Activated CD4-positive, alpha-beta T cell treated with anti-CD3 and anti-CD28 coated beads, Interleukin-2, amount 10 ng/mL, durations not matched to agents 7 days and 5 days (primary cell): ENCODE data around the gene BOLA1. TPM values are rescaled to one million over a fixed set of nuclear protein-coding genes. Genes with fewer than 3 reads are reported as not detected.
"Not testable (repeated sequence)": the region's sequence is repeated elsewhere in the genome, so short reads cannot be mapped to it uniquely, and the experiment has no call there.

Source experiments
- CTCF ChIA-PET: fragments of 350-600 bp; sonication (Branson Sonifier 250); formaldehyde crosslinking; loops from one replicate; lab custom pipeline; 2021; ENCODE audit warnings: antibody characterized with exemption; lab: Charles Lee
- POLR2A ChIA-PET: fragments of 350-600 bp; sonication (Branson Sonifier 250); formaldehyde crosslinking; loops from one replicate; lab custom pipeline; 2021; ENCODE audit warnings: antibody characterized with exemption; lab: Charles Lee
- DNase-seq: peaks from one replicate; pipeline ENCODE4 v3.0.0-alpha.2; 2020
- H3K27ac Mint-ChIP-seq: one replicate; pipeline ENCODE4 v1.8.0; 2021; ENCODE audit warnings: mild to moderate bottlenecking, moderate library complexity, mixed read lengths
- H3K27me3 Mint-ChIP-seq: one replicate; pipeline ENCODE4 v1.8.0; 2021; ENCODE audit warnings: mixed read lengths
- H3K36me3 Mint-ChIP-seq: one replicate; pipeline ENCODE4 v1.8.0; 2021; ENCODE audit warnings: low read depth, mixed read lengths
- H3K4me1 Mint-ChIP-seq: one replicate; pipeline ENCODE4 v1.8.0; 2021; ENCODE audit warnings: mixed read lengths
- H3K4me3 Mint-ChIP-seq: one replicate; pipeline ENCODE4 v1.8.0; 2021; ENCODE audit warnings: mild to moderate bottlenecking, moderate library complexity, mixed read lengths
- H3K9me3 Mint-ChIP-seq: one replicate; pipeline ENCODE4 v1.8.0; 2021; ENCODE audit warnings: mixed read lengths
- total RNA-seq, 2 experiments: library from RNA; stranded (reverse); gene quantifications; one replicate each; pipeline ENCODE4 v1.2.3, GENCODE V29; 2021

Gene BOLA1
- total RNA-seq, 2 experiments from 2014 or later: 20.3 to 20.6 TPM

- H3K4me1 Mint-ChIP-seq: peaks cover 35% of the 10 kb centered on the region
- peak; percentile 51 for DNase-seq
- peak overlapping the region; percentile 60 for H3K27ac Mint-ChIP-seq
- H3K4me3 Mint-ChIP-seq: peak overlapping the region; percentile 21
- ChIA-PET CTCF (no interaction called here), POLR2A (no interaction called here)
- no peaks in the 10 kb centered on the region for H3K36me3 Mint-ChIP-seq
- H3K9me3 Mint-ChIP-seq: peaks cover 4% of the 10 kb centered on the region
- no peaks in the 10 kb centered on the region for H3K27me3 Mint-ChIP-seq
Observed at GRCh38 chr1:149879556-149879955, 19.8 kb upstream of the BOLA1 start.

- Mint-ChIP-seq H3K9me3 (peaks cover 4% of the 10 kb centered on the region), H3K27ac (peak overlapping the region; percentile 1), H3K4me3 (no peak overlapping the region), H3K4me1 (peaks cover 35% of the 10 kb centered on the region), H3K36me3 (no peaks in the 10 kb centered on the region), H3K27me3 (no peaks in the 10 kb centered on the region)
- ChIA-PET POLR2A (interaction anchor here (0.6 kb wide), 1 partner anchor 420 kb away, joined by 3 read pairs; no protein-coding TSS in a partner anchor), CTCF (no interaction called here)
- DNase-seq: no peak
Observed at GRCh38 chr1:149881876-149882275, 17.5 kb upstream of the BOLA1 start.

- Mint-ChIP-seq H3K27me3 (no peaks in the 10 kb centered on the region), H3K9me3 (no peaks in the 10 kb centered on the region), H3K36me3 (no peaks in the 10 kb centered on the region), H3K4me3 (peak overlapping the region; percentile 11), H3K4me1 (peaks cover 27% of the 10 kb centered on the region), H3K27ac (no peak overlapping the region)
- CTCF ChIA-PET: interaction anchor here (0.5 kb wide), 1 partner anchor 18 kb away, joined by 3 read pairs; no protein-coding TSS in a partner anchor
- no peak for DNase-seq
- POLR2A ChIA-PET: no interaction called here
Observed at GRCh38 chr1:149883598-149884247, 15.6 kb upstream of the BOLA1 start.

GRCh38 chr1:149884433-149885338 is 14.7 kb upstream of the BOLA1 start:
- H3K36me3 Mint-ChIP-seq: no peaks in the 10 kb centered on the region
- CTCF ChIA-PET: interaction anchor here (0.6 to 0.9 kb wide), 2 partner anchors 21 to 357 kb away, joined by 3 to 4 read pairs; no protein-coding TSS in a partner anchor
- POLR2A ChIA-PET: interaction anchor here (1.2 to 4.2 kb wide), 3 partner anchors 36 to 44 kb away, joined by 6 to 31 read pairs (median 26); partner anchors contain the start of gene SF3B4

GRCh38 chr1:149885339-149886120 is 13.8 kb upstream of the BOLA1 start:
- H3K36me3 Mint-ChIP-seq: no peaks in the 10 kb centered on the region
- POLR2A ChIA-PET: interaction anchor here (0.6 to 4.2 kb wide), 9 partner anchors 14 to 676 kb away, joined by 3 to 31 read pairs (median 4); partner anchors contain the start of genes BOLA1 and SF3B4
- H3K4me3 Mint-ChIP-seq: no peak overlapping the region
- H3K27ac Mint-ChIP-seq: no peak overlapping the region
- no peaks in the 10 kb centered on the region for H3K9me3 Mint-ChIP-seq
- CTCF ChIA-PET: interaction anchor here (0.6 to 1.2 kb wide), 3 partner anchors 8 to 356 kb away, joined by 3 to 4 read pairs (median 4); no protein-coding TSS in a partner anchor
- peaks cover 18% of the 10 kb centered on the region for H3K4me1 Mint-ChIP-seq
- H3K27me3 Mint-ChIP-seq: no peaks in the 10 kb centered on the region
- peak; percentile 81 for DNase-seq

More at GRCh38 chr1:149884433-149885338, 14.7 kb upstream of the BOLA1 start:
- Mint-ChIP-seq H3K9me3 (no peaks in the 10 kb centered on the region), H3K27me3 (no peaks in the 10 kb centered on the region), H3K27ac (no peak overlapping the region), H3K4me3 (no peak overlapping the region), H3K4me1 (peaks cover 20% of the 10 kb centered on the region)
- DNase-seq: peak; percentile 56

GRCh38 chr1:149886121-149886395 is 13.3 kb upstream of the BOLA1 start:
- not testable (repeated sequence) for H3K27me3 Mint-ChIP-seq, H3K27ac Mint-ChIP-seq, H3K9me3 Mint-ChIP-seq, H3K4me3 Mint-ChIP-seq, H3K36me3 Mint-ChIP-seq, DNase-seq
- POLR2A ChIA-PET: interaction anchor here (0.6 to 4.2 kb wide), 10 partner anchors 13 to 676 kb away, joined by 3 to 31 read pairs (median 4); partner anchors contain the start of genes BOLA1 and SF3B4
- CTCF ChIA-PET: interaction anchor here (1.2 to 1.5 kb wide), 2 partner anchors 8 to 37 kb away, joined by 4 to 6 read pairs; no protein-coding TSS in a partner anchor
- H3K4me1 Mint-ChIP-seq: peaks cover 18% of the 10 kb centered on the region

GRCh38 chr1:149886396-149887195 is 12.8 kb upstream of the BOLA1 start:
- no peaks in the 10 kb centered on the region for H3K36me3 Mint-ChIP-seq
- no peaks in the 10 kb centered on the region for H3K27me3 Mint-ChIP-seq
- H3K4me1 Mint-ChIP-seq: peaks cover 17% of the 10 kb centered on the region
- no peak overlapping the region for H3K4me3 Mint-ChIP-seq
- H3K9me3 Mint-ChIP-seq: no peaks in the 10 kb centered on the region
- CTCF ChIA-PET: interaction anchor here (1.2 to 1.6 kb wide), 3 partner anchors 9 to 37 kb away, joined by 4 to 6 read pairs (median 6); no protein-coding TSS in a partner anchor
- H3K27ac Mint-ChIP-seq: no peak overlapping the region
- POLR2A ChIA-PET: interaction anchor here (0.5 to 4.2 kb wide), 17 partner anchors 13 to 681 kb away, joined by 3 to 31 read pairs (median 4); partner anchors contain the start of genes BOLA1 and SF3B4
- peak; percentile 94 for DNase-seq

- DNase-seq, H3K27me3 Mint-ChIP-seq, H3K4me3 Mint-ChIP-seq, H3K9me3 Mint-ChIP-seq, H3K27ac Mint-ChIP-seq, H3K36me3 Mint-ChIP-seq: not testable (repeated sequence)
- CTCF ChIA-PET: interaction anchor here (1.5 to 1.8 kb wide), 4 partner anchors 9 to 44 kb away, joined by 6 to 12 read pairs (median 6); no protein-coding TSS in a partner anchor
- POLR2A ChIA-PET: interaction anchor here (0.5 to 4.2 kb wide), 13 partner anchors 12 to 681 kb away, joined by 3 to 31 read pairs (median 5); partner anchors contain the start of genes BOLA1 and SF3B4
- H3K4me1 Mint-ChIP-seq: peaks cover 12% of the 10 kb centered on the region
Observed at GRCh38 chr1:149887196-149887455, 12.2 kb upstream of the BOLA1 start.

- H3K4me1 Mint-ChIP-seq: peaks cover 7% of the 10 kb centered on the region
- POLR2A ChIA-PET: interaction anchor here (0.5 to 4.2 kb wide), 15 partner anchors 12 to 300 kb away, joined by 3 to 31 read pairs (median 5); partner anchors contain the start of genes BOLA1 and SF3B4
- no peaks in the 10 kb centered on the region for H3K36me3 Mint-ChIP-seq
- CTCF ChIA-PET: interaction anchor here (0.6 to 1.8 kb wide), 17 partner anchors 9 to 742 kb away, joined by 3 to 12 read pairs (median 4); partner anchors contain the start of genes PLEKHO1, RPRD2 and VPS45
- H3K4me3 Mint-ChIP-seq: no peak overlapping the region
- no peak overlapping the region for H3K27ac Mint-ChIP-seq
- DNase-seq: peak; percentile 91
- H3K27me3 Mint-ChIP-seq: no peaks in the 10 kb centered on the region
- no peaks in the 10 kb centered on the region for H3K9me3 Mint-ChIP-seq
Observed at GRCh38 chr1:149887456-149888246, 11.7 kb upstream of the BOLA1 start.

GRCh38 chr1:149888247-149888998 is 10.9 kb upstream of the BOLA1 start:
- H3K4me1 Mint-ChIP-seq: peaks cover 7% of the 10 kb centered on the region
- CTCF ChIA-PET: interaction anchor here (0.6 to 1.8 kb wide), 20 partner anchors 8 to 741 kb away, joined by 3 to 12 read pairs (median 4); partner anchors contain the start of genes PLEKHO1, RPRD2 and VPS45

More at GRCh38 chr1:149888247-149888998, 10.9 kb upstream of the BOLA1 start:
- POLR2A ChIA-PET: interaction anchor here (0.5 to 4.2 kb wide), 13 partner anchors 11 to 299 kb away, joined by 3 to 31 read pairs (median 5); partner anchors contain the start of genes BOLA1 and SF3B4
- DNase-seq: peak; percentile 85
- Mint-ChIP-seq H3K27me3 (no peaks in the 10 kb centered on the region), H3K27ac (no peak overlapping the region), H3K36me3 (no peaks in the 10 kb centered on the region), H3K9me3 (no peaks in the 10 kb centered on the region), H3K4me3 (no peak overlapping the region)
